Measurements from ENCODE around the gene SLC22A31.

The SLC22A31 gene

DNA sequence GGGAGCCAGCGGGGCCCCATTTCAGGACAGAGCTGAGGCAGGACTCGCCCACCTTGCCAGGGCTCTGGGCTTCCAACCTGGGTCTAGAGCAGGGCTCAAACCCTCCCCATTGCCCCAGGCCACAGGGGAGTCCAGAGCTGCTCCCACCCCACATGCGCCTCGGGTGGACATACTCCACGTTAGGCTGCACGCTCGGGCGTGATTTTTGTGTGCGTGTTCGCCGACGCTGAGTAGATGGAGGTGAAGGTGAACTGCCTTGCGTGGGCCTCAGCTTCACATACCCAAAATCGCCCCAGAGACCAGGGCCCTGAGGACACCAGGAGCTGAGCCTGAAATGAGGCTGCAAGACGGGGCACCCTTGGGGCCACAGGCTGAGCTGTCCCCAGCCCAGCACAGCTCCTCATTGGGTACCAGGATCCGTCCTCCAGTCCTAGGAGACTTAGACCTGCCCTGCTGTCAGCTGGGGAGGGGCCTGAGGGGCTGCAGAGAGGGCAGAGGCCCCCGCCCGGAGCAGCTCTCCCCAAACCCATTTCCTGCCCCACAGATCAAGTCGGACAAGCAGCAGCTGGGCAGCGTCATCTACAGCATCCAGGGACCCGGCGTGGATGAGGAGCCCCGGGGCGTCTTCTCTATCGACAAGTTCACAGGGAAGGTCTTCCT lies 20.6 kb downstream of the SLC22A31 start:
- TF ChIP-seq, protein P1, sequence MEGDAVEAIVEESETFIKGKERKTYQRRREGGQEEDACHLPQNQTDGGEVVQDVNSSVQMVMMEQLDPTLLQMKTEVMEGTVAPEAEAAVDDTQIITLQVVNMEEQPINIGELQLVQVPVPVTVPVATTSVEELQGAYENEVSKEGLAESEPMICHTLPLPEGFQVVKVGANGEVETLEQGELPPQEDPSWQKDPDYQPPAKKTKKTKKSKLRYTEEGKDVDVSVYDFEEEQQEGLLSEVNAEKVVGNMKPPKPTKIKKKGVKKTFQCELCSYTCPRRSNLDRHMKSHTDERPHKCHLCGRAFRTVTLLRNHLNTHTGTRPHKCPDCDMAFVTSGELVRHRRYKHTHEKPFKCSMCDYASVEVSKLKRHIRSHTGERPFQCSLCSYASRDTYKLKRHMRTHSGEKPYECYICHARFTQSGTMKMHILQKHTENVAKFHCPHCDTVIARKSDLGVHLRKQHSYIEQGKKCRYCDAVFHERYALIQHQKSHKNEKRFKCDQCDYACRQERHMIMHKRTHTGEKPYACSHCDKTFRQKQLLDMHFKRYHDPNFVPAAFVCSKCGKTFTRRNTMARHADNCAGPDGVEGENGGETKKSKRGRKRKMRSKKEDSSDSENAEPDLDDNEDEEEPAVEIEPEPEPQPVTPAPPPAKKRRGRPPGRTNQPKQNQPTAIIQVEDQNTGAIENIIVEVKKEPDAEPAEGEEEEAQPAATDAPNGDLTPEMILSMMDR (IDR thresholded peaks at IDR 0.05; ENCODE audit: low read depth, low read length, missing control alignments) = no peak
- DNase-seq (ENCODE audit: low read depth) = no peak

GRCh38 chr16:89179148-89179484 lies 21.2 kb downstream of the SLC22A31 start:
- H3K4me3 ChIP-seq (ENCODE audit: low read depth, low read length) = no peak overlapping the region
- TF ChIP-seq, protein P1 (IDR thresholded peaks at IDR 0.05; ENCODE audit: low read depth, low read length, missing control alignments) = no peak
- DNase-seq (ENCODE audit: low read depth) = no peak

More for the DNA sequence above, 20.6 kb downstream of the SLC22A31 start:
- no peak overlapping the region for H3K4me3 ChIP-seq (ENCODE audit: low read depth, low read length)

DNA sequence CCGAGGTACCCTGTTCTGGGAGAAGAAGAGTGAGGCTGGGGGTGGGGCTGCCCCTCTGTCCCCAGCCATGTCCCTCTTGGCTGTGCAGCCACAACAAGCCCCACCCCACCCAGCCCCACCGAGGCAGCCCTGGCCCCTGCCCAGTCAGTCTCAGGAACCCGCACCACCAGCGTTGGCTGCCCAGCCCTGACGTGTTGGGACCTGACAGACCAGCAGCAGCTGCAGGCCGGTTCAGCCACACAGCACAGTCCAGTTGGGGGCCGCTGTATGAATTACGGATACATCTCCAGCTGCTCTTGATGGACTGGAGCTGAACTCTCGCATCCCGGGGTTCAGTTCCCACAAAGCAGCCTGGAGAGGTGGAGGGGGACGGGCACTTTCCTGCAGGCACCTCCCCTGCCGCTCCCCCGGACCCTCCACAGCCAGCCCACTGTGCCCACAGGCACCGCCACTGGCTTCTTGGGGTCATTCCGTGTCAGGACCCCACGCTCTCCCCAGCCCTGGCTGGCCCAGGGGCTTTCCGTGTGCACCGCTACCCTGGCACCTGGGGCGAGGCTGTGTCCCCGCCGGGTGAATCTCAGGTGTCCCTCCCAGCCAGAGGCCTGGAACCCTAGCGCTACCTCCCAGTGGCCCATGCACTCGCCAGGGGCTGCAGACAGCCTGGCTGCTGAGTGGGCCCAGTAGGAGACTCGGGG lies 21.7 kb downstream of the SLC22A31 start:
- TF ChIP-seq, protein P1 (IDR thresholded peaks at IDR 0.05; ENCODE audit: low read depth, low read length, missing control alignments) = no peak
- DNase-seq (ENCODE audit: low read depth) = no peak
- no peak overlapping the region for H3K4me3 ChIP-seq (ENCODE audit: low read depth, low read length)

GRCh38 chr16:89177501-89177900 lies 22.8 kb downstream of the SLC22A31 start:
- TF ChIP-seq, protein P1 (IDR thresholded peaks at IDR 0.05; ENCODE audit: low read depth, low read length, missing control alignments) = no peak
- no peak overlapping the region for H3K4me3 ChIP-seq (ENCODE audit: low read depth, low read length)
- no peak for DNase-seq (ENCODE audit: low read depth)

DNA sequence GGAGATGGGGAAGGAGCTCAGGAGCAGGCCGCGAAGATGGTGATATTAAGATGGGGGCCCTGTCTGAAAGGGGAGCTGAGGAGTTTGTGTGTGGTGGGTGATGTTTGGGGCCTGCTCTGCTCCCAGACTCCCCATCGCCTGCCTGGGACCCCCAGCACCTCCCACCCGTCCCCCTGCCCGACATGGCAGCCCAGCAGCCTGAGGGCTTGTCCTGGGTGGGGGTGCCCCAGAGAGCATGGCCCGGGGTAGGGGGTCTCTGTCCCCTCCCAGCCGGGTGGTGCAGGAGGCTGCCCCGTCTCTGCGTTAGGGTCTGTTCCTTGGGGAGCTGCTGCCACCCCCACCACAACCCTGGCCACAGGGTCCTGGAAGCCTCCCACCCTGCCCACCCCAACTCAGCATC lies 23.6 kb downstream of the SLC22A31 start:
- no peak for DNase-seq (ENCODE audit: low read depth)
- TF ChIP-seq, protein P1 (IDR thresholded peaks at IDR 0.05; ENCODE audit: low read depth, low read length, missing control alignments) = no peak
- no peak overlapping the region for H3K4me3 ChIP-seq (ENCODE audit: low read depth, low read length)

DNA sequence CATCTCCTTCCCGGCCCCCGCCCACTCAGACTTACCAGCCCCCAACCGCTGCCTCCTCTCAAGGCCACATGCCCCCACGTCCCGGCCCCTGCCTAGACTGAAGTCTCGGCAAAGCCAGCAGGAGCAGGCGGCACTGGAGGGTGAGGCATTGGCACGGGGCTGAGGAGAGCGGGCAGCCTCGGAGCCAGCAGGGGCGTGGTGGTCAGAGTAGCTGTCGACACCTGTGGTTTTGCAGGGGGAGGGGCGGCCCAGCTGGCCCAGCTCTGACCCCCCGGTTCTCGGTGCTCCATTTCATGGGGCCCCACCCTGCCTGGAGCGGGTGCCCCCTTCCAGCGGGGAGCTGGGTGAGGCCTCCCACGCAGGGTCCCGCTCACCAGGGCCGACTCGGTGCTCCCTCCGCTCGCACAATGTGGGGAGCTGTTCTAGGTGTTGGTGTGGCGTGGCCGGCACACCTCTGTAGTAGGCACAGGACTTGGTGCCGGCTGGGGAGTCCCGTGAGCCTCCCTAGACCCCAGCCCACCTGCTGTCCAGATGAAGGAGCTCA lies 24.1 kb downstream of the SLC22A31 start:
- H3K4me3 ChIP-seq (ENCODE audit: low read depth, low read length) = no peak overlapping the region
- TF ChIP-seq, protein P1 (IDR thresholded peaks at IDR 0.05; ENCODE audit: low read depth, low read length, missing control alignments) = no peak
- no peak for DNase-seq (ENCODE audit: low read depth)

Measured in GM12864 (cell line).